ENCODE measurements around the gene FLT3.

Gene FLT3

GRCh38 chr13:27968316-27969081 is 131.9 kb downstream of the FLT3 start (continued):
- TF ChIP-seq ZNF394 (tag by site-specific recombination; IDR thresholded peaks at IDR 0.05; ENCODE audit: borderline replicate concordance) (peak; percentile 22; the same call in 1 of the 2 replicates), ZNF654 (tag by site-specific recombination; IDR thresholded peaks at IDR 0.05; ENCODE audit: low read depth) (no peak), ZNF624 (tag by site-specific recombination; IDR thresholded peaks at IDR 0.05) (no peak), ZNF184 (tag by site-specific recombination; IDR thresholded peaks at IDR 0.05) (no peak), ZSCAN23 (tag by site-specific recombination; IDR thresholded peaks at IDR 0.05) (no peak), ZNF266 (tag by site-specific recombination; IDR thresholded peaks at IDR 0.05; ENCODE audit: low read depth) (no peak), ZNF2 (tag by site-specific recombination; IDR thresholded peaks at IDR 0.05) (no peak; the same call in 1 of the 2 replicates), ZNF626 (tag by site-specific recombination; IDR thresholded peaks at IDR 0.05) (no peak), GLI2 (tag by site-specific recombination; IDR thresholded peaks at IDR 0.05; ENCODE audit: borderline replicate concordance, low read depth) (no peak), ZNF837 (tag by site-specific recombination; IDR thresholded peaks at IDR 0.05) (no peak), ZNF791 (tag by site-specific recombination; IDR thresholded peaks at IDR 0.05) (no peak), BCL11A (tag by site-specific recombination; IDR thresholded peaks at IDR 0.05; ENCODE audit: low read depth) (no peak)

GRCh38 chr13:27967736-27968315 is 132.6 kb downstream of the FLT3 start:
- Histone ChIP-seq H3K36me3 (ENCODE audit: control insufficient read depth in 2 of 2, insufficient read depth in 1 of 2, low read length in 2 of 2) (peaks cover 0 to 20% of the 10 kb centered on the region in 2 experiments; a peak in 2 of 3 replicates), H3K9me3 (ENCODE audit: control insufficient read depth, insufficient read depth, low read depth, low read length) (no peaks in the 10 kb centered on the region), H3K4me3 (ENCODE audit: low read depth, low read length) (peak overlapping the region; percentile 47), H3K27ac (ENCODE audit: extremely low read depth, low read depth, low read length) (peak overlapping the region; percentile 81; the same call in 1 of the 2 replicates), H3K4me1 (ENCODE audit: control insufficient read depth, insufficient read depth, low read length) (no peaks in the 10 kb centered on the region)
- CTCF ChIA-PET = interaction anchor here (0.5 to 1.3 kb wide), 5 partner anchors 9 to 433 kb away, joined by 3 to 5 read pairs (median 4); no protein-coding TSS in a partner anchor
- POLR2A ChIA-PET = no interaction called here
- no peak for TF ChIP-seq ZNF555 (tag by site-specific recombination; conservative IDR thresholded peaks at IDR 0.05)
- TF ChIP-seq ZFP69B (tag by site-specific recombination; IDR thresholded peaks at IDR 0.05) = no peak
- TF ChIP-seq ZNF174 (tag by site-specific recombination; IDR thresholded peaks at IDR 0.05) = no peak
- no peak for TF ChIP-seq ZNF366 (tag by site-specific recombination; conservative IDR thresholded peaks at IDR 0.05)
- TF ChIP-seq ZNF23 (tag by site-specific recombination; IDR thresholded peaks at IDR 0.05; ENCODE audit: borderline replicate concordance) = no peak
- 0 out of 2 replicates have a peak, but pooled peaks have one; percentile 3 for TF ChIP-seq PRDM10 (tag by site-specific recombination; IDR thresholded peaks at IDR 0.05)
- TF ChIP-seq ZNF776 (tag by site-specific recombination; IDR thresholded peaks at IDR 0.05; ENCODE audit: borderline replicate concordance) = no peak
- TF ChIP-seq ELK4 (IDR thresholded peaks at IDR 0.05; ENCODE audit: borderline replicate concordance, low read depth, low read length) = no peak
- TF ChIP-seq ZNF510 (tag by site-specific recombination; IDR thresholded peaks at IDR 0.05; ENCODE audit: insufficient replicate concordance) = no peak
- TF ChIP-seq ZNF335 (tag by site-specific recombination; conservative IDR thresholded peaks at IDR 0.05) = peak; percentile 44
- no peak for TF ChIP-seq ZNF274 (IDR thresholded peaks at IDR 0.05; ENCODE audit: low read length)
- no peak for TF ChIP-seq ZNF274 (tag by site-specific recombination; IDR thresholded peaks at IDR 0.05; ENCODE audit: borderline replicate concordance)
- TF ChIP-seq ZNF26 (tag by site-specific recombination; IDR thresholded peaks at IDR 0.05) = no peak
- TF ChIP-seq ZFHX2 (tag by site-specific recombination; conservative IDR thresholded peaks at IDR 0.05) = no peak
- TF ChIP-seq ZSCAN16 (tag by site-specific recombination; IDR thresholded peaks at IDR 0.05) = no peak
- TF ChIP-seq MZF1 (tag by site-specific recombination; IDR thresholded peaks at IDR 0.05; ENCODE audit: borderline replicate concordance) = no peak
